HEK293 (cell line): ENCODE measurements around the gene PNLDC1.
A peak's percentile ranks its signal among the peaks of the same experiment; 100 is the strongest.
"Not testable (repeated sequence)": the region's sequence is repeated elsewhere in the genome, so short reads cannot be mapped to it uniquely, and the experiment has no call there.

Experiments
- CTCF ChIA-PET: fragments of 350-600 bp; formaldehyde crosslinking; extraction: SDS; loops from one replicate; lab custom pipeline; 2021; ENCODE audit warnings: antibody characterized with exemption; lab: Yijun Ruan, JAX
- POLR2A ChIA-PET: fragments of 300-600 bp; formaldehyde crosslinking; extraction: SDS; loops from one replicate; lab custom pipeline; 2020; ENCODE audit warnings: antibody characterized with exemption, inconsistent platforms; lab: Yijun Ruan, JAX
- H3K27ac ChIP-seq: fragments of 200-500 bp; sonication (Bioruptor generic); 2 replicates; pipeline ENCODE4 v1.5.1; 2014; ENCODE audit warnings: low read depth, low read length, control low read depth, inconsistent platforms; ENCODE audit errors: extremely low read depth
- H3K36me3 ChIP-seq, 2 experiments: fragments of 200-500 bp in 1 of 2; sonication (Bioruptor generic) in 1 of 2; 1 replicate in 1 of 2; 2 replicates in 1 of 2; pipeline ENCODE4 v1.5.1; 2014 to 2017; ENCODE audit warnings: inconsistent platforms in 2 of 2, low read length in 2 of 2; ENCODE audit not compliant: control insufficient read depth in 2 of 2, insufficient read depth in 1 of 2
- H3K4me1 ChIP-seq: fragments of 200-500 bp; sonication (Bioruptor generic); 2 replicates; pipeline ENCODE4 v1.5.1; 2014; ENCODE audit warnings: mild to moderate bottlenecking, low read length, inconsistent platforms; ENCODE audit not compliant: control insufficient read depth, insufficient read depth
- H3K4me3 ChIP-seq: 2 replicates; pipeline ENCODE4 v1.5.1; 2011; ENCODE audit warnings: low read depth, mild to moderate bottlenecking, control low read depth, low read length, moderate library complexity
- H3K9me3 ChIP-seq: fragments of 200-500 bp; sonication (Bioruptor generic); 2 replicates; pipeline ENCODE4 v1.5.1; 2014; ENCODE audit warnings: low read depth, low read length, inconsistent platforms; ENCODE audit not compliant: control insufficient read depth, insufficient read depth
- KLF7 ChIP-seq: fragments of 450-650 bp; formaldehyde crosslinking; IDR thresholded peaks from 2 replicates; pipeline ENCODE4 v1.5.1; 2016; ENCODE audit warnings: missing biosample characterization, missing genetic modification characterization, borderline replicate concordance
- MEIS1 ChIP-seq: sonication (generic); formaldehyde crosslinking; IDR thresholded peaks from 2 replicates; pipeline ENCODE4 v1.8.1; 2022; ENCODE audit warnings: missing genetic modification reagents, mild to moderate bottlenecking, borderline replicate concordance
- PRDM6 ChIP-seq: fragments of 450-650 bp; formaldehyde crosslinking; IDR thresholded peaks from 2 replicates; pipeline ENCODE4 v1.5.1; 2017; ENCODE audit warnings: missing biosample characterization, missing genetic modification characterization
- REPIN1 ChIP-seq: fragments of 450-650 bp; formaldehyde crosslinking; IDR thresholded peaks from 2 replicates; pipeline ENCODE4 v1.5.1; 2017; ENCODE audit warnings: missing biosample characterization, missing genetic modification characterization, low read depth
- SP2 ChIP-seq: fragments of 450-650 bp; formaldehyde crosslinking; IDR thresholded peaks from 2 replicates; pipeline ENCODE4 v1.5.1; 2016; ENCODE audit warnings: missing biosample characterization, missing genetic modification characterization
- ZBTB10 ChIP-seq: fragments of 450-650 bp; formaldehyde crosslinking; IDR thresholded peaks from 2 replicates; pipeline ENCODE4 v1.5.1; 2016; ENCODE audit warnings: missing biosample characterization, missing genetic modification characterization
- ZBTB48 ChIP-seq: fragments of 450-650 bp; formaldehyde crosslinking; IDR thresholded peaks from 2 replicates; pipeline ENCODE4 v1.5.1; 2016; ENCODE audit warnings: missing biosample characterization, missing genetic modification characterization
- ZBTB8A ChIP-seq: fragments of 450-650 bp; formaldehyde crosslinking; IDR thresholded peaks from 2 replicates; pipeline ENCODE4 v1.5.1; 2016; ENCODE audit warnings: missing biosample characterization, missing genetic modification characterization
- ZFP37 ChIP-seq: fragments of 450-650 bp; formaldehyde crosslinking; IDR thresholded peaks from 2 replicates; pipeline ENCODE4 v1.5.1; 2016; ENCODE audit warnings: missing biosample characterization, missing genetic modification characterization
- ZNF133 ChIP-seq: fragments of 450-650 bp; formaldehyde crosslinking; IDR thresholded peaks from 2 replicates; pipeline ENCODE4 v1.5.1; 2016; ENCODE audit warnings: missing biosample characterization, missing genetic modification characterization
- ZNF24 ChIP-seq: fragments of 450-650 bp; formaldehyde crosslinking; IDR thresholded peaks from 2 replicates; pipeline ENCODE4 v1.5.1; 2016; ENCODE audit warnings: missing biosample characterization, missing genetic modification characterization
- ZNF302 ChIP-seq: fragments of 450-650 bp; formaldehyde crosslinking; IDR thresholded peaks from 2 replicates; pipeline ENCODE4 v1.5.1; 2016; ENCODE audit warnings: missing biosample characterization, missing genetic modification characterization, low read depth
- ZNF362 ChIP-seq: fragments of 450-650 bp; formaldehyde crosslinking; IDR thresholded peaks from 2 replicates; pipeline ENCODE4 v1.5.1; 2016; ENCODE audit warnings: missing biosample characterization, missing genetic modification characterization
- ZNF473 ChIP-seq: fragments of 450-650 bp; formaldehyde crosslinking; IDR thresholded peaks from 2 replicates; pipeline ENCODE4 v1.5.1; 2017; ENCODE audit warnings: missing biosample characterization, missing genetic modification characterization
- ZNF518A ChIP-seq: fragments of 450-650 bp; formaldehyde crosslinking; conservative IDR thresholded peaks from 2 replicates; pipeline ENCODE4 v1.5.1; 2016; ENCODE audit warnings: low read depth, missing biosample characterization, missing genetic modification characterization
- ZNF561 ChIP-seq: fragments of 450-650 bp; IDR thresholded peaks from 2 replicates; pipeline ENCODE4 v1.5.1; 2018; ENCODE audit warnings: missing biosample characterization, missing genetic modification characterization, borderline replicate concordance
- ZNF571 ChIP-seq: fragments of 450-650 bp; formaldehyde crosslinking; IDR thresholded peaks from 2 replicates; pipeline ENCODE4 v1.5.0; 2017; ENCODE audit warnings: missing biosample characterization, missing genetic modification characterization
- ZNF621 ChIP-seq: fragments of 450-650 bp; formaldehyde crosslinking; IDR thresholded peaks from 2 replicates; pipeline ENCODE4 v1.5.1; 2017; ENCODE audit warnings: missing biosample characterization, missing genetic modification characterization
- ZNF670 ChIP-seq: fragments of 450-650 bp; formaldehyde crosslinking; IDR thresholded peaks from 2 replicates; pipeline ENCODE4 v1.5.1; 2016; ENCODE audit warnings: missing biosample characterization, missing genetic modification characterization, low read depth
- ZNF768 ChIP-seq: fragments of 450-650 bp; formaldehyde crosslinking; IDR thresholded peaks from 2 replicates; pipeline ENCODE4 v1.5.1; 2018; ENCODE audit warnings: missing biosample characterization, mild to moderate bottlenecking, missing genetic modification characterization
- ZNF792 ChIP-seq: fragments of 450-650 bp; formaldehyde crosslinking; IDR thresholded peaks from 2 replicates; pipeline ENCODE4 v1.5.1; 2016; ENCODE audit warnings: missing biosample characterization, missing genetic modification characterization

The PNLDC1 gene

GRCh38 chr6:159790149-159790955, 9.7 kb upstream of the PNLDC1 start, which contains the start of gene MRPL18 (continued):
- TF ChIP-seq ZNF473 (tag by site-specific recombination) = no peak
- no peak; the same call in 1 of the 2 replicates for TF ChIP-seq ZNF561 (tag by site-specific recombination)
- peak; percentile 91 for TF ChIP-seq ZNF362
- no peak for TF ChIP-seq ZFP37 (tag by site-specific recombination)
- TF ChIP-seq, all 188 proteins: peak for 32

GRCh38 chr6:159790956-159791598, 9.0 kb upstream of the PNLDC1 start:
- POLR2A ChIA-PET = interaction anchor here (0.9 to 4.2 kb wide), 12 partner anchors 8 to 98 kb away, joined by 3 to 88 read pairs (median 7); partner anchors contain the start of genes ACAT2, PNLDC1, SOD2 and WTAP
- no peaks in the 10 kb centered on the region for H3K9me3 ChIP-seq
- H3K27ac ChIP-seq = peak overlapping the region; percentile 58; the same call in 1 of the 2 replicates
- CTCF ChIA-PET = interaction anchor here (0.6 to 2.1 kb wide), 7 partner anchors 16 to 99 kb away, joined by 3 to 10 read pairs (median 4); no protein-coding TSS in a partner anchor
- TF ChIP-seq ZNF302 (tag by site-specific recombination) = no peak
- no peak for TF ChIP-seq KLF7 (tag by site-specific recombination)
- TF ChIP-seq ZNF670 (tag by site-specific recombination) = no peak
- TF ChIP-seq ZNF518A (tag by site-specific recombination) = no peak
- no peak for TF ChIP-seq ZBTB10 (tag by site-specific recombination)
- no peak for TF ChIP-seq ZNF792 (tag by site-specific recombination)
- TF ChIP-seq PRDM6 = no peak
- TF ChIP-seq ZNF24 (tag by site-specific recombination) = no peak
- TF ChIP-seq ZNF768 (tag by site-specific recombination) = no peak
- no peak for TF ChIP-seq SP2
- no peak for TF ChIP-seq ZNF133 (tag by site-specific recombination)
- TF ChIP-seq ZNF621 (tag by site-specific recombination) = no peak
- TF ChIP-seq REPIN1 (tag by site-specific recombination) = no peak
- TF ChIP-seq MEIS1 (CRISPR knock-in tag) = no peak
- no peak for TF ChIP-seq ZBTB48 (tag by site-specific recombination)
- no peak for TF ChIP-seq ZNF571 (tag by site-specific recombination)
- no peak for TF ChIP-seq ZBTB8A (tag by site-specific recombination)
- TF ChIP-seq, all 188 proteins: peak for 0
- Histone ChIP-seq H3K4me1 (peaks cover 8% of the 10 kb centered on the region), H3K4me3 (peak overlapping the region; percentile 92), H3K36me3 (peaks cover 33 to 69% of the 10 kb centered on the region in 2 experiments)

GRCh38 chr6:159794976-159795375, 5.1 kb upstream of the PNLDC1 start:
- POLR2A ChIA-PET, H3K4me3 ChIP-seq, H3K27ac ChIP-seq, CTCF ChIA-PET, H3K4me1 ChIP-seq, H3K9me3 ChIP-seq: not testable (repeated sequence)
- H3K36me3 ChIP-seq = peaks cover 43 to 82% of the 10 kb centered on the region in 2 experiments
